Uterus (tissue), 2 donors: ENCODE results near the gene PRKAG2.

Experiments
- POLR2A ChIP-seq, 2 donors: fragments of 450-650 bp; IDR thresholded peaks; one replicate each; pipeline ENCODE4 v1.6.1; 2016; ENCODE audit warnings: antibody characterized with exemption in 2 of 2, mild to moderate bottlenecking in 1 of 2, moderate library complexity in 1 of 2
- TF ChIP-seq, protein P1 (sequence below), 4 experiments: fragments of 200-600 bp in 2 of 4; fragments of 450-650 bp in 2 of 4; sonication (generic) in 2 of 4; IDR thresholded peaks; one replicate each; pipeline ENCODE4 v1.5.1; 2016 to 2019; ENCODE audit warnings: antibody characterized with exemption in 4 of 4, mild to moderate bottlenecking in 2 of 4, moderate library complexity in 1 of 4

- TF ChIP-seq POLR2A (IDR thresholded peaks at IDR 0.05) = no peak
- TF ChIP-seq, protein P1, sequence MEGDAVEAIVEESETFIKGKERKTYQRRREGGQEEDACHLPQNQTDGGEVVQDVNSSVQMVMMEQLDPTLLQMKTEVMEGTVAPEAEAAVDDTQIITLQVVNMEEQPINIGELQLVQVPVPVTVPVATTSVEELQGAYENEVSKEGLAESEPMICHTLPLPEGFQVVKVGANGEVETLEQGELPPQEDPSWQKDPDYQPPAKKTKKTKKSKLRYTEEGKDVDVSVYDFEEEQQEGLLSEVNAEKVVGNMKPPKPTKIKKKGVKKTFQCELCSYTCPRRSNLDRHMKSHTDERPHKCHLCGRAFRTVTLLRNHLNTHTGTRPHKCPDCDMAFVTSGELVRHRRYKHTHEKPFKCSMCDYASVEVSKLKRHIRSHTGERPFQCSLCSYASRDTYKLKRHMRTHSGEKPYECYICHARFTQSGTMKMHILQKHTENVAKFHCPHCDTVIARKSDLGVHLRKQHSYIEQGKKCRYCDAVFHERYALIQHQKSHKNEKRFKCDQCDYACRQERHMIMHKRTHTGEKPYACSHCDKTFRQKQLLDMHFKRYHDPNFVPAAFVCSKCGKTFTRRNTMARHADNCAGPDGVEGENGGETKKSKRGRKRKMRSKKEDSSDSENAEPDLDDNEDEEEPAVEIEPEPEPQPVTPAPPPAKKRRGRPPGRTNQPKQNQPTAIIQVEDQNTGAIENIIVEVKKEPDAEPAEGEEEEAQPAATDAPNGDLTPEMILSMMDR (IDR thresholded peaks at IDR 0.05) = no peak
Measured at GRCh38 chr7:151588982-151589381, 287.9 kb downstream of the PRKAG2 start.
